Measurements from ENCODE around the gene SNX27.
"Not testable (repeated sequence)": the region's sequence is repeated elsewhere in the genome, so short reads cannot be mapped to it uniquely, and the experiment has no call there.

SNX27 gene

GRCh38 chr1:151611832-151612500 lies at the start of gene SNX27:
Gene SNX27, plus strand, starts transcription at chr1:151612050. Its CDS starts 152 bp downstream, at chr1:151612202.
- peak; percentile 93 for DNase-seq

DNA sequence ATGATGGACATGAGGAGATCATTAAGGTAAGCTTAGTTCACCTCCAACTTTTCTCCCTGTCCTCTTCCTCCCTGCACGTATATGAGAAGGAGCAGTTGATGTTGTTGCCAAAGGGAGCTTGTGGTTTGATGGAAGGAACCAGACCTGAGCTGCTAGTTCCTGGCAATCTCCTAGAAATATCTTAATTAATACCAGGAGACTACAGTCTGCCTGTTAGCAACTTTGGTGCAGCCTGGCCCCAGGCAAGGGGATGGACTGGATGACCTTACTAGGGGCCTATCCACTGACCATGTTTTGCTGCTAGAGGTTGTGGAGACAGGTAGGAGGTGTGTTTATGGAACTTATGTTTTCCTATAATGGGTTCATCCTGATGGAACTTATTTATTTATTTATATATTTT lies 49.2 kb upstream of the SNX27 start:
- no peak for DNase-seq

DNA sequence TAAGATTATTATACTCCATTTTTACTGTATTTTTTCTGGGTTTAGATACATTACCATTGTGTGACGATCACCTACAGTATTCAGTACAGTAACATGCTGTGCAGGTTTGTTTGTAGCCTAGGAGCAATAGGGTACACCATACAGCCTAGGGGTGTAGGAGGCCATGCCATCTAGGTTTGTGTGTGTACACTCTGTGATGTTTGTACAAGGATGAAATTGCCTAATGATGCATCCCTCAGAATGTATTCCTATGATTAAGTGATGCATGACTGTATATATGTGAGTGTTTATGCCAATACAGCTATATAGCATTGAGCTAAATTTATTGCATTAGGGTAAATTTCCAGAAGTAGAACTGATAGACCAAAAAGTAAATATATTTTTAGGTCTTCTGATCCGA lies 48.5 kb upstream of the SNX27 start:
- DNase-seq: no peak

DNA sequence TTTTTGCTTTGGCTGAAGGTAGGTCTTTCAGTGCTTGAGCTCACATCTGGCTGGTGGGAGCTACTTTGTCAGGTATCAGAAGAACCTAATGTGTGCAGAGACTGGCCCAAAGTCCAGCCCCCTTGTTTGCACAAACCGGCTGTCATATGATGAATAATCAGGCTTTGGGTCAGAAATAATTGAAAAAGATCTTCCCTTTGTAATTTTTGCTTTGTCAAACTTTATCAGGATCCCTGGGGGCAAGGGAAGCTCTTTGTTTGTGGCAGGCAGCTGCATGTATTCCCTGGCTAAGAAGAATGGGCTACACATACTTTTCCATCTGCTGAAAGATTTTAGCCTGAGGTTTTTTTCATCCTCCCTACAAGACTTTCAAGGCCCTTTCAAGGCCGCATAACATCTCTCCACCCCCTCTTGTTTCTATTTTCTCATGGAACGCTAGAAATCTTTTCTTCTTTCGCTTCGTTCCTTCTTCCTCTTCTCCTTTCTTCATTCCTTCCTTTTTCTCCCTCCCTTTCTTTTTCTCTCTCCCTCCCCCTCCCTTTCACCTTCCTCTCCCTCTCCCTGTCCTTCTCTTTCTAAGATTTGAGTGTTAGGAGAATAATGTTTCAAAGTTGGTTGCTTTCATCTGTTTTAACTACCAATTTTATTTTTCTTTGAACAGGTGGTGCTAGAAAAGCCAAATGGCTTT lies 46.2 kb upstream of the SNX27 start:
- no peak for DNase-seq

DNA sequence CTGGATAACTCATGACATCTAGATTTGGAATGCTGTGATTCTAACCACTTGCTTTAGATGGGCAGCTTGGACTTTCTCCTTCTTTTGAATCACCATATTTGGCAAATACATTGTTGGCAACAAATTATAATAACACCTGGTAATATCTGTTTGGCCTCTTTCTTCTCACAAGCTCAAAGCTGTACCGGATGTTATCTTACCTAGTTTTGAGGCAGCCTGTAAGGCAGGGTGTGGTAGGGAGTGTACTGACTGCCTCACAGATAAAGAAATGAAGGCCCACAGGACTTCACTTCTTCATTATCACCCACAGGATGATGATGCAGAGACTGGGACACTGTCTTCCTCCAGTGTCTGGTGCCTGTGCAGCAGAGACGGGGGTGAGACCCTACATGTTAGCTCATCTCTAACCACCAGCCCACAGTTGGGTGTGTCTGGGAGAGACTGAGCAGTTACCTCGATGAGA lies 43.2 kb upstream of the SNX27 start:
- DNase-seq: peak; percentile 49

GRCh38 chr1:151570819-151571218 lies 41.0 kb upstream of the SNX27 start:
- no peak for DNase-seq

GRCh38 chr1:151574575-151575529 lies 37.0 kb upstream of the SNX27 start:
- no peak for DNase-seq

- DNase-seq: no peak
Observed at GRCh38 chr1:151577173-151577572, 34.7 kb upstream of the SNX27 start.

DNA sequence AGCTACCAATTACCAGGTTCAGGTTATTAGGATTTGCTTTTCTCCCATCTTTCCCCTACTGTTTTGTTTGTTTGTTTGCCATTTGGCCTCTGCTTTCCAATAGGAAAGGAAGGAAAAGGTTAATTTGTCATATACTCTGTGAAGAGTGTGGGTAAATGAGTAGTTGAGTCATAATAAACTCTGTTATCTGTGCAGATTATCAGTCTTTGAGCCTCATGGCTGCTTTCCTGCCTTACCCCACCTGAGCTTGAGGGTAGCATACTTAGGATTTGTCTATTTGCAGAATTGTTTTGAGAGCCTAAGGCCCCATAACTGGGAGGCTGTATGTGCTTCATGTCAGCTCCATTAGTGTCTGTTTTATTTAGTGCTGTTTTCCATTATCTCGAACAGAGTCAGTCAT lies 32.9 kb upstream of the SNX27 start:
- no peak for DNase-seq

DNA sequence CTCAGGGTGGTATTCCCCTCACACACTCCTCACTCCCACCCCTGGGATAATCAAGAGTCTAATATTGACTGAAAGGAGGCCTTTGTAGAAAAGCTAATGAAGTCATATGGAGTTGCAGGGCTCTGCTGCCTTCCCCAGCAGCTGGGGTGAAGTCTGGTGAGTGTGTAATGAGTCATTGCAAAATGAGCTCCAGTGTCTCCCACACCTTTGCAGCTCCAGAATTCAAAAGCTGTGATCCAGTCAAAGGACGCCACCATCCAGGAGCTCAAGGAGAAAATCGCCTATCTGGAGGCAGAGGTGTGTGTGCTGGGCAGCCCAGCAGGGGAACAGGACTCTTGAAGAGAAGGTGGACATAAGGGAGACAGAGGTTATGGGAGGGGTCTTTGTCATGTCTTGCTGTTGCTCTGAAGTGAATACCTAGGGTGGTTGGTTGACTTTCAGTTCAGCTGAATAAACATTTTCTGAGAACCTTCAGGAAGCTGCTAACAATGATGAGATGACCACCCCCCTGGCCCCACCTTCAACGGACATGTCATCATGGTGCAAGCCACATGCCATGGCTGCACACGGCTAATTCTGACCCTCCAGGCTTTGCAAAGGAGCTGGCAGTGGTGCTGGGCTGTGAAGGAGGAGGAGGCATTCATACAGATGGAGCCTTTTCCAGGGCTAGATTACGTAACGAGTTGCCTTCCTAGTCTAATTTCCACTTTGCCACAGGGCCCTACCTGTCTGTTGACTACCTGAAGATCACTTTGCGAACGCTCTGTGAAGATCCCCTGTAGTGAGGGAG lies 32.2 kb upstream of the SNX27 start:
- DNase-seq: no peak

GRCh38 chr1:151581451-151581850 lies 30.4 kb upstream of the SNX27 start:
- no peak for DNase-seq

GRCh38 chr1:151581921-151582320 lies 29.9 kb upstream of the SNX27 start:
- no peak for DNase-seq

- DNase-seq: no peak
Observed at GRCh38 chr1:151583796-151584195, 28.1 kb upstream of the SNX27 start.

GRCh38 chr1:151584278-151584677 lies 27.6 kb upstream of the SNX27 start:
- DNase-seq: no peak

DNA sequence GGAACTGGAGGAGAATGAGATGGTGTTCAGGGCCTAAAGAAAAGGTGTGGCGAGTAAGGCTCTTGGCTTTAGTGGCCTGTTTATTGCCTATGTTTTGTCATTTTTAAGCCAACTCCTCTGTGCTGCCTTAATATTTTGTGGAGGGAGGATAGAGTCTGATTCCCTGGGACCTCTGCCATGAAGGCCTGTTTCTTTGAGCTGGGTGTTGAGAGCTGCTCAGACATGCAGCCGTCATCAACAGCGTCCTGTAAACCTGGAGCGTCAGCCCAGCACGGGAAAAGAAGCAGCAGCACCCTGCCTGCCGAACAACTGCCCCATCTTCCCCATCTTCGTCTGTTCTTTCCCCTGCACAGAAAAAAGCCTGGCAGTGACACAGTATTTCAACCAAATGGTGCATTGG lies 27.1 kb upstream of the SNX27 start:
- DNase-seq: no peak

DNA sequence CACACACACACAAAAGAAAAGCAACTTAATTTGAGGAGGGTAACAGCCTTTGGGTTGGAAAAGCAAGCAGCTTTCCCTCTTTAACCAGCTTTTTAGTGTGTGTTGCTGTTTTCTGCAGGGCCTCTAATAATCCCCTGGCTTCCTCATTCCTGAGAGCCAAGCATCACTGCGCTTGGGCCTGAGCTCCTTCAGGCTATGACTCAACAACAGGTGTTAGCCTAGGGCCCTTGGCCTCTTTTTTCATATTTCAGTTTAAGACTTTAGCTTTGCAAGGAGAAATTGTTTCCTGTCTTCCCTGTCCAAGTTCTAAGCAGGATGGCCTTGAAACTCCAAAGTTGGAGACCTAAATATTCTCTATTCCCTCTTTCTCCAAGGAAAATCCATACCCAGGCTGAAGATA lies 26.2 kb upstream of the SNX27 start:
- DNase-seq: no peak

DNA sequence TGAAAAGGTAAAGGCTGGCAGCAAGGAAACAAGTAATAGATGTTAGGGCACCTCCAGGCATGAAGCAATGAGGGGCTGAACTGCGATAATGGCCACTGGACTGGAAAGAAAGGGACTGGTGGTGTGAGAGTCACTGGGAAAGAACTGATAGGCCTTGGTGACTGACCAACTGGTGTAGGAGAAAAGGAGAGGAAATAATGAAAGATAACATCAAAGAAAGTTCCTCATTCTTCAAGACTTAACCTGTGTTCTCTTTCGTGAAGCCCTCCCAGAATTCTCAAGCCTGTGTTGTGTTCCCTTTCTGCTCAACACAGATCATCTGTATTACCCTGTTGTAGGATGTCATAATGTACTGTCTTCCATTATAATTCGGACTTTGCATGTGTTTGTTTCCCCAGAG lies 20.9 kb upstream of the SNX27 start:
- no peak for DNase-seq

DNA sequence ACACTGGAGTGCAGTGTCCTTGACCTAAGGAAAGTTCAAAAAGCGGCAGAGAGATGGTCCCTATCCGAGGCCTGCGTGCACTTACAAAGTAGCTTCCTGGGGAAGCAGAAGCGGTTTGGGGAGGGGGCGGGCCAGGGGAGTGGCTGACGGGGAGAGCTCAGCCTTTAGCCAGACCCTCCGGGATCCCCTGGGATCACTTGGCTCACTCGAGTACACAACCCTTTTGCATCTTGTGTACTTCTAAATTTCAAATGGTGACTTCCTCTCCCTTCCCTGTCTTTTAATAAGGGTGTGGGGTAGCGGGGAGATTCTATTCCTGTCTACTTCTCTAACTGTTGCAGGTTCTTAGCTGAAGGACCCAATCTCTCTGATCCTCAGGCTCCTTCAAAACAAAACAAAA lies 18.1 kb upstream of the SNX27 start:
- no peak for DNase-seq

DNA sequence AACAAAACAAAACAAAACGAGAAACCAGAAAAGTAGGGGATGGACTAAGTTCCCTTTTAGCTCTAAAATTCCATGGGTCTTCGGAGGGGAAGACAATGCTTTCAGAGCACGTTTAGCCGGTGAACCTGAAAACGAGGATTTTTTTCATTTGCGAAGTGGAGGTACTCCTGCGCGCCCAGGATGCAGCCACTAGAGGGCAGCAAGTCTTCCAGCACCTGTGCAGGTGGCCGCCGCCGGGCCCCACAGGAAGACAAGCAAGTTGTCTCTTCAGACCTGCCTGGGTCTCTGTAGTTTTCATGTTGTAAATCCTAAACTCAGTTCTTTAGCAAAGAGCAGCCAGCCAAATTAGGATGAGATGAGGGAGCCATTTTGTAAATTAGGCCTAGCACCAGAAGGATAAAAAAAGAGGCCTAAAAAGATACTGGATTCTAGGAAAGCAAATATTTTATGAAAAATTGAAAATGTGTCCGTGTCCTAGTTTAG lies 17.7 kb upstream of the SNX27 start:
- DNase-seq: peak; percentile 86

GRCh38 chr1:151596166-151596953 lies 15.5 kb upstream of the SNX27 start:
- DNase-seq: no peak

GRCh38 chr1:151602550-151602949 lies 9.3 kb upstream of the SNX27 start:
- not testable (repeated sequence) for DNase-seq

DNA sequence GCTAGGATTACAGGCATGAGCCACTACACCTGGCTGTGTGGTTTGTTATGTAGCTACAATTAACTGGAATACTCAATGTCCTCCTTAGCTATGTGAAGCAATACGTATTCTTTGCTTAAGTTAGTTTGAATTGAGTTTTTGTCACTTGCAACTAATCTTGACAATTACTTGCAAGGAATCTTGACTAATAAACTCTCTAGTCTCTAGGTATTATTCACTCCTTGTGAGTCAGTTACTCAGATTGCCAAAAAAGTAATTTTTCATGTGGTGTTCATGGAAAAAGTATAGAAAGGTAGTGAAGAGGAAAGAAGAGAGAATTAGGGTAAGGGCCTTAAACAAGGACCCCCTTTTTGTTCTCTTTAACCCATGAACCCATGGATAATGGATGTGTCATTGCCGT lies 7.6 kb upstream of the SNX27 start:
- no peak for DNase-seq

Measured in CD4-positive, alpha-beta T cell treated with Interleukin-17A for 1 hour (primary cell).